SK-N-SH (cell line): ENCODE results near the gene ZNF283. TPM values are rescaled to one million over a fixed set of nuclear protein-coding genes. Genes with fewer than 3 reads are reported as not detected.

ENCODE experiments used
- CTCF ChIA-PET: fragments of 300-600, 350-600 bp; formaldehyde crosslinking; extraction: SDS; loops from one replicate; lab custom pipeline; 2021; lab: Yijun Ruan, JAX
- POLR2A ChIA-PET: fragments of 350-600 bp; sonication (Branson Sonifier 250); formaldehyde crosslinking; extraction: SDS; loops from one replicate; lab custom pipeline; 2020; ENCODE audit warnings: antibody characterized with exemption, inconsistent platforms; lab: Yijun Ruan, JAX
- DNase-seq: peaks from one replicate; pipeline ENCODE4 v3.0.0; 2012
- H2AFZ ChIP-seq: fragments of 200-600 bp; sonication (generic); 2 replicates; pipeline ENCODE4 v1.8.1; 2016; ENCODE audit warnings: antibody characterized with exemption, mild to moderate bottlenecking, low read depth
- H3F3A ChIP-seq: fragments of 200-600 bp; sonication (generic); replicated peaks from 2 replicates; pipeline ENCODE3; 2016; ENCODE audit warnings: antibody characterized with exemption, mild to moderate bottlenecking; ENCODE audit not compliant: insufficient read depth
- H3K27ac ChIP-seq, 2 experiments: fragments of 200-500 bp in 1 of 2; fragments of 200-600 bp in 1 of 2; sonication (Bioruptor generic) in 1 of 2; sonication (generic), shearing (Covaris generic) in 1 of 2; 2 replicates each; pipeline versions ENCODE4 v1.5.1 to v1.6.1; 2014 to 2016; ENCODE audit warnings: low read depth in 2 of 2, inconsistent platforms in 1 of 2, low read length in 1 of 2, mild to moderate bottlenecking in 1 of 2, mixed read lengths in 1 of 2
- H3K27me3 ChIP-seq: fragments of 200-600 bp; sonication (generic), shearing (Covaris generic); 2 replicates; pipeline ENCODE4 v1.6.1; 2016; ENCODE audit warnings: mixed run types; ENCODE audit not compliant: insufficient read depth
- H3K36me3 ChIP-seq, 2 experiments: fragments of 200-500 bp in 1 of 2; fragments of 200-600 bp in 1 of 2; sonication (Bioruptor generic) in 1 of 2; sonication (generic) in 1 of 2; replicated peaks in 1 of 2; 2 replicates each; pipeline versions ENCODE3 to v1.5.1; 2014 to 2016; ENCODE audit warnings: low read length in 1 of 2, mild to moderate bottlenecking in 1 of 2; ENCODE audit not compliant: insufficient read depth in 2 of 2, control insufficient read depth in 1 of 2
- H3K4me1 ChIP-seq, 2 experiments: fragments of 200-500 bp in 1 of 2; fragments of 200-600 bp in 1 of 2; sonication (Bioruptor generic) in 1 of 2; sonication (generic), shearing (Covaris generic) in 1 of 2; 2 replicates each; pipeline versions ENCODE4 v1.5.1 to v1.6.1; 2014 to 2016; ENCODE audit warnings: low read depth in 1 of 2, low read length in 1 of 2, mixed run types in 1 of 2; ENCODE audit not compliant: insufficient read depth in 2 of 2, control insufficient read depth in 1 of 2
- H3K4me2 ChIP-seq: fragments of 200-600 bp; sonication (generic), shearing (Covaris generic); 2 replicates; pipeline ENCODE4 v1.6.1; 2017; ENCODE audit warnings: mixed run types
- H3K4me3 ChIP-seq, 2 experiments: fragments of 200-500 bp in 1 of 2; fragments of 200-600 bp in 1 of 2; sonication (Bioruptor generic) in 1 of 2; sonication (generic), shearing (Covaris generic) in 1 of 2; 2 replicates each; pipeline versions ENCODE4 v1.5.1 to v1.8.1; 2014 to 2016; ENCODE audit warnings: low read depth in 2 of 2, inconsistent platforms in 1 of 2, low read length in 1 of 2, mild to moderate bottlenecking in 1 of 2, mixed read lengths in 1 of 2, moderate library complexity in 1 of 2
- H3K79me2 ChIP-seq: fragments of 200-600 bp; sonication (generic); 2 replicates; pipeline ENCODE4 v1.8.1; 2017; ENCODE audit warnings: mild to moderate bottlenecking; ENCODE audit not compliant: insufficient read depth
- H3K9ac ChIP-seq: fragments of 200-600 bp; sonication (generic); 2 replicates; pipeline ENCODE4 v1.6.1; 2017; ENCODE audit warnings: mixed run types
- H3K9me2 ChIP-seq: fragments of 200-600 bp; sonication (generic); 2 replicates; pipeline ENCODE4 v1.6.1; 2017; ENCODE audit warnings: mixed run types
- H3K9me3 ChIP-seq: fragments of 200-600 bp; sonication (generic); 2 replicates; pipeline ENCODE4 v1.6.1; 2017; ENCODE audit warnings: mixed run types, mild to moderate bottlenecking, moderate library complexity
- H4K20me1 ChIP-seq: fragments of 200-600 bp; sonication (generic); 2 replicates; pipeline ENCODE4 v1.6.1; 2017; ENCODE audit warnings: mild to moderate bottlenecking, mixed run types; ENCODE audit not compliant: insufficient read depth
- CTCF ChIP-seq: fragments of 200-600 bp; sonication (generic); IDR thresholded peaks from 2 replicates; pipeline ENCODE4 v1.6.1; 2017; ENCODE audit warnings: antibody characterized with exemption, mild to moderate bottlenecking, moderate library complexity
- ELF1 ChIP-seq: IDR thresholded peaks from 2 replicates; pipeline ENCODE4 v1.4.0; 2012
- EZH2phosphoT487 ChIP-seq: fragments of 200-600 bp; sonication (generic); IDR thresholded peaks from 2 replicates; pipeline ENCODE4 v1.6.1; 2017; ENCODE audit warnings: low read depth, mixed run types, mild to moderate bottlenecking, antibody characterized with exemption, moderate library complexity, borderline replicate concordance
- FOSL2 ChIP-seq: IDR thresholded peaks from 2 replicates; pipeline ENCODE4 v1.4.0; 2012; ENCODE audit warnings: low read depth, mild to moderate bottlenecking, moderate library complexity, borderline replicate concordance
- FOXJ3 ChIP-seq: sonication (generic); formaldehyde crosslinking; IDR thresholded peaks from 2 replicates; pipeline ENCODE4 v1.5.1; 2020; ENCODE audit warnings: mild to moderate bottlenecking, missing genetic modification reagents
- FOXM1 ChIP-seq: IDR thresholded peaks from 2 replicates; pipeline ENCODE4 v1.4.0; 2012; ENCODE audit warnings: low read depth, mild to moderate bottlenecking
- GABPA ChIP-seq: IDR thresholded peaks from 2 replicates; pipeline ENCODE4 v1.4.0; 2012; ENCODE audit warnings: low read depth, mild to moderate bottlenecking
- GATA2 ChIP-seq: sonication (generic); formaldehyde crosslinking; IDR thresholded peaks from 2 replicates; pipeline ENCODE4 v1.5.0; 2020; ENCODE audit warnings: mild to moderate bottlenecking, missing genetic modification reagents
- POLR2AphosphoS5 ChIP-seq: IDR thresholded peaks from 2 replicates; pipeline ENCODE4 v1.6.1; 2012; ENCODE audit warnings: low read depth, low read length
- RAD21 ChIP-seq: IDR thresholded peaks from 2 replicates; pipeline ENCODE4 v1.6.1; 2012; ENCODE audit warnings: mild to moderate bottlenecking, low read length
- TCF12 ChIP-seq: IDR thresholded peaks from 2 replicates; pipeline ENCODE4 v1.4.0; 2012
- WGBS: methylation state at CpG from one replicate; pipeline ENCODE4 v1.1.6; 2017; ENCODE audit warnings: low lambda C conversion rate; 5-methylcytosine and 5-hydroxymethylcytosine counted together
- polyA plus RNA-seq, 3 experiments: library from polyadenylated mRNA; depleted of rRNA; stranded (reverse); fragments of >200 nt; gene quantifications; 2 replicates each; pipeline ENCODE4 v1.2.3, GENCODE V29; 2012
- TF ChIP-seq, protein P1 (sequence below): IDR thresholded peaks from 2 replicates; pipeline ENCODE4 v1.4.0; 2012; ENCODE audit warnings: low read depth, borderline replicate concordance
- TF ChIP-seq, protein P2 (sequence below): IDR thresholded peaks from 2 replicates; pipeline ENCODE4; 2012

Gene ZNF283
- polyA plus RNA-seq, 1 of the 3 experiments (the other 2 are of a cell fraction): 1.6 TPM

DNA sequence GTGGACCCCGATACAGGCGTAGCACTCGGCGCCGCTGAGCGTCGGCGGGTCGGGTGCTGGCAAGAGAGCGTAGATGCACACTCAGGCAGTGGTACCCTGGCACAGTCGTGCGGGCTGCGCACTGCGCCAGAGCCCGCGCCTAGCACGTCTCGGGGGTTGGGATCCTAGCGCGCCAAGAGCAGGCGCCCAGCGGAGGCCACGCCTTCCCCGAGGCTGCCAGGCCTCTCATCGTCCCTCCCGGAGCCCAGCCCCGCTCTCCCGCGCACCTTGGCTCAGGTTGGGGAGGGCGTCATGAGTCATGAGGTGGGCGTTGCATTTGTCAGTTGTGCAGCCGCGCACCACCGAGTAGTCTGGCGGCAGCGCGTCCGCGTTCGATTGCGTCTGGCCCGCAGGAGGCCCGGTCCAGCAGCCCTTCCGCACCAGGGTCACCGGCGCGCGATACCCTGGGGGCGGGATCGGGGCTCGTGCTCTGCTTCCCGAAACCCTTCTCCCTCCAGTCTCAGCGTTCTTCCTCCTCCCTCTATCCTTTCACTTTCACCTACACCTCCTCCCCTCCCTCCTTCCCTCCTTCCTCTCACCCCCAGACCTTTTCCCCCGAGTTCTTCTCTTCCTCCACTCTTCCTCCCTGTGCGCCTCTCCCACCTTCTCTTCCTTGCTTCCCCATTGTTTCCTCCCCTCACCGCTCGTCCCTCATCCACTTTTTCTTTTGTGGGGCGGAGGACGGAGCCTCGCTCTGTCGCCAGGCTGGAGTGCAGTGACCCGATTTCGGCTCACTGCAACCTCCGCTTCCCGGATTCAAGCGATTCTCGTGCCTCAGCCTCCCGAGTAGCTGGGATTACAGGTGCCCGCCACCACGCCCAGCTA is 28.3 kb upstream of the ZNF283 start (continued):
- no peak for TF ChIP-seq EZH2phosphoT487
- no peak for TF ChIP-seq GATA2
- TF ChIP-seq, protein P1, sequence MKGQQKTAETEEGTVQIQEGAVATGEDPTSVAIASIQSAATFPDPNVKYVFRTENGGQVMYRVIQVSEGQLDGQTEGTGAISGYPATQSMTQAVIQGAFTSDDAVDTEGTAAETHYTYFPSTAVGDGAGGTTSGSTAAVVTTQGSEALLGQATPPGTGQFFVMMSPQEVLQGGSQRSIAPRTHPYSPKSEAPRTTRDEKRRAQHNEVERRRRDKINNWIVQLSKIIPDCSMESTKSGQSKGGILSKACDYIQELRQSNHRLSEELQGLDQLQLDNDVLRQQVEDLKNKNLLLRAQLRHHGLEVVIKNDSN: no peak
- TF ChIP-seq, protein P2, sequence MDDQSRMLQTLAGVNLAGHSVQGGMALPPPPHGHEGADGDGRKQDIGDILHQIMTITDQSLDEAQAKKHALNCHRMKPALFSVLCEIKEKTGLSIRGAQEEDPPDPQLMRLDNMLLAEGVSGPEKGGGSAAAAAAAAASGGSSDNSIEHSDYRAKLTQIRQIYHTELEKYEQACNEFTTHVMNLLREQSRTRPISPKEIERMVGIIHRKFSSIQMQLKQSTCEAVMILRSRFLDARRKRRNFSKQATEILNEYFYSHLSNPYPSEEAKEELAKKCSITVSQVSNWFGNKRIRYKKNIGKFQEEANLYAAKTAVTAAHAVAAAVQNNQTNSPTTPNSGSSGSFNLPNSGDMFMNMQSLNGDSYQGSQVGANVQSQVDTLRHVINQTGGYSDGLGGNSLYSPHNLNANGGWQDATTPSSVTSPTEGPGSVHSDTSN: no peak
- TF ChIP-seq POLR2AphosphoS5: no peak
- TF ChIP-seq, all 33 proteins: peak for 0

GRCh38 chr19:43799502-43800142 is 27.5 kb upstream of the ZNF283 start:
- DNase-seq: no peak
- Histone ChIP-seq H2AFZ (no peak overlapping the region), H3K36me3 (no peaks in the 10 kb centered on the region), H3K4me3 (no peak overlapping the region), H3K9me2 (no peaks in the 10 kb centered on the region), H3K9me3 (no peaks in the 10 kb centered on the region), H3F3A (no peaks in the 10 kb centered on the region), H3K27ac (no peak overlapping the region), H3K9ac (no peak overlapping the region), H3K4me1 (peaks cover 0 to 7% of the 10 kb centered on the region in 2 experiments; a peak in 1 of 4 replicates), H4K20me1 (no peaks in the 10 kb centered on the region), H3K79me2 (no peaks in the 10 kb centered on the region), H3K27me3 (peaks cover 18% of the 10 kb centered on the region; the same call in 1 of the 2 replicates), H3K4me2 (no peak overlapping the region)
- no peak for TF ChIP-seq FOSL2
- TF ChIP-seq RAD21: no peak
- no peak for TF ChIP-seq FOXM1
- TF ChIP-seq CTCF: no peak
- no peak for TF ChIP-seq FOXJ3 (CRISPR knock-in tag)
- no peak for TF ChIP-seq GATA2
- no peak for TF ChIP-seq GABPA
- no peak for TF ChIP-seq ELF1
- no peak for TF ChIP-seq TCF12
- no peak for TF ChIP-seq EZH2phosphoT487
- ChIA-PET CTCF (interaction anchor here (0.6 to 2.3 kb wide), 6 partner anchors 10 to 54 kb away, joined by 3 to 12 read pairs (median 4); no protein-coding TSS in a partner anchor), POLR2A (interaction anchor here (0.6 kb wide), 1 partner anchor 213 kb away, joined by 3 read pairs; no protein-coding TSS in a partner anchor)
- WGBS: 95% methylated on average over 6 of the region's 6 CpGs
